ENCODE results near the gene SETD7. TPM values are rescaled to one million over a fixed set of nuclear protein-coding genes. Genes with fewer than 3 reads are reported as not detected.
A peak's percentile ranks its signal among the peaks of the same experiment; 100 is the strongest.

The SETD7 gene
- total RNA-seq, 2 experiments from 2014 or later = 23.1 to 23.5 TPM

- H3K27me3 Mint-ChIP-seq = peaks cover 9% of the 10 kb centered on the region
- CTCF ChIA-PET = interaction anchor here (0.6 to 1.2 kb wide), 3 partner anchors 43 to 586 kb away, joined by 3 to 4 read pairs (median 3); no protein-coding TSS in a partner anchor
- intact Hi-C loops (cut with DNase I, micrococcal nuclease) = loop anchor here in 1 of 2 experiments (5.0 kb wide), 1 partner anchor 33 kb away; no protein-coding TSS in a partner anchor
- peak overlapping the region; percentile 99 for H3K27ac Mint-ChIP-seq
- H3K4me1 Mint-ChIP-seq (ENCODE audit: low read depth) = peaks cover 42% of the 10 kb centered on the region
- no peaks in the 10 kb centered on the region for H3K9me3 Mint-ChIP-seq
- no peaks in the 10 kb centered on the region for H3K27me3 ChIP-seq (ENCODE audit: control insufficient read depth in 1 of 2, insufficient read depth in 2 of 2, low read length in 2 of 2)
- no peaks in the 10 kb centered on the region for H3K9me3 ChIP-seq (ENCODE audit: control insufficient read depth in 1 of 2, insufficient read depth in 1 of 2, low read length in 2 of 2)
- peak overlapping the region; percentile 78 for H3K4me3 Mint-ChIP-seq
- peaks cover 12% of the 10 kb centered on the region for H3K36me3 Mint-ChIP-seq (ENCODE audit: low read depth)
- DNase-seq = peak in 4 of 14 experiments; percentile 9 to 84 (median 76)
- peaks cover 36% of the 10 kb centered on the region for H3K4me1 ChIP-seq (ENCODE audit: insufficient read depth, low read length)
- no peaks in the 10 kb centered on the region for H3K36me3 ChIP-seq (ENCODE audit: insufficient read depth, low read length)
- TF ChIP-seq CTCF (IDR thresholded peaks at IDR 0.05) = no peak
- POLR2A ChIA-PET = interaction anchor here (0.5 to 1.1 kb wide), 3 partner anchors 9 to 107 kb away, joined by 3 to 6 read pairs (median 3); no protein-coding TSS in a partner anchor
- H3K4me3 ChIP-seq (ENCODE audit: low read length) = peak overlapping the region; percentile 4
- H3K27ac ChIP-seq (ENCODE audit: low read depth in 1 of 2, low read length in 2 of 2) = peak overlapping the region in 1 of 2 donors; percentile 65
- peak; percentile 35 for ATAC-seq (ENCODE audit: poor library complexity)
Observed at GRCh38 chr4:139560406-139561104, 4.5 kb upstream of the SETD7 start.

GRCh38 chr4:139559687-139560086, 3.7 kb upstream of the SETD7 start:
- no peak for TF ChIP-seq CTCF (IDR thresholded peaks at IDR 0.05)
- peak in 3 of 14 experiments; percentile 12 to 26 (median 22) for DNase-seq
- no peaks in the 10 kb centered on the region for H3K9me3 Mint-ChIP-seq
- peak overlapping the region; percentile 99 for H3K27ac Mint-ChIP-seq
- H3K27me3 Mint-ChIP-seq = peaks cover 9% of the 10 kb centered on the region
- no peak for ATAC-seq (ENCODE audit: poor library complexity)
- peak overlapping the region in 1 of 2 donors; percentile 9 for H3K27ac ChIP-seq (ENCODE audit: low read depth in 1 of 2, low read length in 2 of 2)
- H3K27me3 ChIP-seq (ENCODE audit: control insufficient read depth in 1 of 2, insufficient read depth in 2 of 2, low read length in 2 of 2) = no peaks in the 10 kb centered on the region
- H3K36me3 ChIP-seq (ENCODE audit: insufficient read depth, low read length) = no peaks in the 10 kb centered on the region
- H3K4me3 Mint-ChIP-seq = peak overlapping the region; percentile 49
- H3K9me3 ChIP-seq (ENCODE audit: control insufficient read depth in 1 of 2, insufficient read depth in 1 of 2, low read length in 2 of 2) = no peaks in the 10 kb centered on the region
- H3K36me3 Mint-ChIP-seq (ENCODE audit: low read depth) = peaks cover 18% of the 10 kb centered on the region
- POLR2A ChIA-PET = no interaction called here
- H3K4me1 ChIP-seq (ENCODE audit: insufficient read depth, low read length) = peaks cover 36% of the 10 kb centered on the region
- H3K4me1 Mint-ChIP-seq (ENCODE audit: low read depth) = peaks cover 48% of the 10 kb centered on the region
- intact Hi-C loops (cut with DNase I, micrococcal nuclease) = loop anchor here in 1 of 2 experiments (5.0 to 10.0 kb wide), 4 partner anchors 32 to 965 kb away; partner anchors contain the start of genes ELF2, ELMOD2 and MAML3
- H3K4me3 ChIP-seq (ENCODE audit: low read length) = no peak overlapping the region
- CTCF ChIA-PET = interaction anchor here (0.6 kb wide), 1 partner anchor 44 kb away, joined by 3 read pairs; no protein-coding TSS in a partner anchor

GRCh38 chr4:139559089-139559479, 3.1 kb upstream of the SETD7 start:
- POLR2A ChIA-PET = interaction anchor here (0.6 to 0.7 kb wide), 2 partner anchors 106 to 296 kb away, joined by 3 read pairs; no protein-coding TSS in a partner anchor
- H3K4me1 Mint-ChIP-seq (ENCODE audit: low read depth) = peaks cover 55% of the 10 kb centered on the region
- peaks cover 19% of the 10 kb centered on the region for H3K36me3 Mint-ChIP-seq (ENCODE audit: low read depth)
- Histone ChIP-seq H3K9me3 (ENCODE audit: control insufficient read depth in 1 of 2, insufficient read depth in 1 of 2, low read length in 2 of 2) (no peaks in the 10 kb centered on the region), H3K27me3 (ENCODE audit: control insufficient read depth in 1 of 2, insufficient read depth in 2 of 2, low read length in 2 of 2) (no peaks in the 10 kb centered on the region), H3K36me3 (ENCODE audit: insufficient read depth, low read length) (no peaks in the 10 kb centered on the region), H3K4me1 (ENCODE audit: insufficient read depth, low read length) (peaks cover 40% of the 10 kb centered on the region), H3K27ac (ENCODE audit: low read depth in 1 of 2, low read length in 2 of 2) (peak overlapping the region in 1 of 2 donors; percentile 9), H3K4me3 (ENCODE audit: low read length) (no peak overlapping the region)
- no peak for ATAC-seq (ENCODE audit: poor library complexity)
- no peaks in the 10 kb centered on the region for H3K9me3 Mint-ChIP-seq
- peaks cover 9% of the 10 kb centered on the region for H3K27me3 Mint-ChIP-seq
- DNase-seq = no peak
- CTCF ChIA-PET = no interaction called here
- intact Hi-C loops (cut with DNase I, micrococcal nuclease) = loop anchor here in 1 of 2 experiments (5.0 to 10.0 kb wide), 3 partner anchors 382 to 966 kb away; partner anchors contain the start of genes ELF2, ELMOD2 and MAML3
- peak overlapping the region; percentile 99 for H3K27ac Mint-ChIP-seq
- peak overlapping the region; percentile 49 for H3K4me3 Mint-ChIP-seq
- no peak for TF ChIP-seq CTCF (IDR thresholded peaks at IDR 0.05)

Data from CD4-positive, alpha-beta T cell (primary cell).